Activated CD4-positive, CD25-positive, alpha-beta regulatory T cell treated with anti-CD3 and anti-CD28 coated beads, Interleukin-2, amount 50 U/mL, for 72 hours (primary cell): ENCODE data around the gene ZNF438.
"Not testable (repeated sequence)": the region's sequence is repeated elsewhere in the genome, so short reads cannot be mapped to it uniquely, and the experiment has no call there.

Experiments
- DNase-seq: peaks from one replicate; pipeline ENCODE4 v3.0.0; 2021

Gene ZNF438

GRCh38 chr10:30931094-30931493 lies 100.6 kb downstream of the ZNF438 start:
- no peak for DNase-seq

DNA sequence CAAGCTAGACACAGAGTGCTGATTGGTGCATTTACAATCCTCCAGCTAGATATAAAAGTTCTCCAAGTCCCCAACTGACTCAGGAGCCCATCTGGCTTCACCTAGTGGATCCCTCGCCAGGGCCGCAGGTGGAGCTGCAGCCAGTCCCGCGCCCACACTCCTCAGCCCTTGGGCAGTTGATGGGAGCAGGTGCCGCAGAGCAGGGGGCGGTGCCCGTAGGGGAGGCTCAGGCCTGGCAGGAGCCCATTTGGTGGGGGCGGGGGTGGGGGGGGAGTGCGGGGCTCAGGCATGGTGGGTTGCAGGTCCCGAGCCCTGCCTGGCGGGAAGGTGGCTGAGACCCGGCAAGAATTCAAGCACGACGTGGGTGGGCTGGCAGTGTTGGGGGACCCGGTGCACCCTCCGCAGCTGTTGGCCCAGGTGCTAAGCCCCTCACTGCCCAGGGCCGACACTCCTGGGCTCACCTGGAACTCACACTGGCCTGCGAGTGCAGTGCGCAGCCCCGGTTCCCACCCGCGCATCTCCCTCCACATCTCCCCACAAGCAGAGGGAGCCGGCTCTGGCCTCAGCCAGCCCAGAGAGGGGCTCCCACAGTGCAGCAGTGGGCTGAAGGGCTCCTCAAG lies 101.7 kb downstream of the ZNF438 start:
- DNase-seq = no peak

DNA sequence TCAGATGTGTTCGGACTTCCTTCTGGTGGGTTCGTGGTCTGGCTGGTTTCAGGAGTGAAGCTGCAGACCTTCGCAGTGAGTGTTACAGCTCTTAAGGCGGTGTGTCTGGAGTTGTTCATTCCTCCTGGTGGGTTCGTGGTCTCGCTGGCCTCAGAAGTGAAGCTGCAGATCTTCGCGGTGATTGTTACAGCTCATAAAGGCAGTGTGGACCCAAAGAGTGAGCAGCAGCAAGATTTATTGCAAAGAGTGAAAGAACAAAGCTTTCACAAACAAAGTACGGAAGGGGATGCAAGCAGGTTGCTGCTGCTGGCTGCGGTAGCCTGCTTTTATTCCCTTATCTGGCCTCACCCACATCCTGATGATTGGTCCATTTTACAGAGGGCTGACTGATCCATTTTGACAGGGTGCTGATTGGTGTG lies 102.3 kb downstream of the ZNF438 start:
- not testable (repeated sequence) for DNase-seq

- no peak for DNase-seq
Observed at GRCh38 chr10:30928742-30929141, 102.9 kb downstream of the ZNF438 start.

DNA sequence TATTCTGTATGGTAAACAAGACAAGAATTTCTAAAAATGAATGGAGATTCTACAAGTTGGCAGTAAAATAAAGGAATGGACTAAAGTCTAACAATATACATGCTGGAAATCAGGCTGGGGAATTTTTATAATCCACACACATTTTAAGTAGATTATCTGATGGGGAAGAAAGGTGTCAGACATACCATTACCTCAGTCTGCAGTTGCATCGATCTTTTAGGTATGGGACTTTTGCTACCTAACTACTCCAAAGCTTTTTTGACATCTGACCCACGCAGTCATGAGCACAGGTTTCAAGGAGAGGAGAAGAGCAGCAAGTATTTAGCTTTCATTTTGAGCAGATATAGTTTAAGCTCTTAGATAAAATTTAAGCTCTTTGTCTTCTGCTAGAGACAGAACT lies 113.0 kb downstream of the ZNF438 start:
- no peak for DNase-seq

DNA sequence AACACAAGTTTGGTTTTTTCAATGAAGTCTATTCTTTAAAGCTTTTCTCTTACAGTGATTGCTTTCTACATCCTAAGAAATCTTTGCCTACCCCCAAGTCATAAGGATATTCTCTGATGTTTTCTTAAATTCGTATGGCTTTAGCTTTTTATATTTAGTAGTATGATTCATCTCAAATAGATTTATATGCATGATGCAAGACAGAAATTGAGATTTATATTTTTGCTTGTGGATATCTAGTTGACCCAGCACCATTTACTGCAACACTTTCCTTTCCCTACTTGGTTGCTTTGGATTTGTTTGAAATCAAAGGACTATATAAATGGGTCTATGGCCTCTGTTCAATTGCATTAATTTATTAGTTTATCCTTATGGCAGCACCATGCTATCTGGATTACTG lies 113.9 kb downstream of the ZNF438 start:
- DNase-seq = no peak

DNA sequence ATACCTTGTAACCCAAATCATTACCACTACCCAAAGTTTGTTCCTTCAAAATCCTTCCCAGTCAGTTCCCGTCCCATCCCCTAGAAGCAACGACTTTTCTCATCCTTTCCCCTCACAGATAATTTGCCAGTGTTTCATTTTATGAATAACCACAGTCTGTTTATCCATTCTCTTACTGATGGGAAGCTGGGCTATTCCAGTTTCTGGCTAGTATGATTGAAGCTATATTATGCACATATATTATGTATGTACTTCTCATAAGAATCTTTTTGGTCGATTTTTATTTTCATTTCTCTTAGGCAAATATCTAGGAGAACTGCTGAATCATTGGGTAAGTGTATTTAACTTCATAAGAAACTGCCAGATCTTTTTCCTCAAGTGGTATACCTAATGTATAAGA lies 114.6 kb downstream of the ZNF438 start:
- DNase-seq = no peak

DNA sequence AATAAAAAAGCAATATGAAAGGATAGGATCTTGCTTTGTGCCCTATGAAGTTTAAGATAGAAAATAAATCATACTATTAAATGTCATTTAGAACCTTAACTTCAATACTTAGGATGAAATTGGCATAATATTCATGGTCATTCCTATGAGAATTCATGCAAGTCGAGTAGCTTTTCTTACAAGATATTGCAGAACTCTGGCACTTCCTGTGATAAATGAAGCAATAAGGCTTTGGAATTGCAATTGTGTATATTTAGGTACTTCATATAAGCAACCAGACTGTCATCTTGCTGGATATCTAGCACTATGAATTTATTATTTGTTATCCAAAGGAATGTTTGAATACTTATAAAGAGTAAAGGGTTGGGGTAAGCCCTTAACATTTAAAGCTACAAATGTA lies 116.5 kb downstream of the ZNF438 start:
- no peak for DNase-seq

DNA sequence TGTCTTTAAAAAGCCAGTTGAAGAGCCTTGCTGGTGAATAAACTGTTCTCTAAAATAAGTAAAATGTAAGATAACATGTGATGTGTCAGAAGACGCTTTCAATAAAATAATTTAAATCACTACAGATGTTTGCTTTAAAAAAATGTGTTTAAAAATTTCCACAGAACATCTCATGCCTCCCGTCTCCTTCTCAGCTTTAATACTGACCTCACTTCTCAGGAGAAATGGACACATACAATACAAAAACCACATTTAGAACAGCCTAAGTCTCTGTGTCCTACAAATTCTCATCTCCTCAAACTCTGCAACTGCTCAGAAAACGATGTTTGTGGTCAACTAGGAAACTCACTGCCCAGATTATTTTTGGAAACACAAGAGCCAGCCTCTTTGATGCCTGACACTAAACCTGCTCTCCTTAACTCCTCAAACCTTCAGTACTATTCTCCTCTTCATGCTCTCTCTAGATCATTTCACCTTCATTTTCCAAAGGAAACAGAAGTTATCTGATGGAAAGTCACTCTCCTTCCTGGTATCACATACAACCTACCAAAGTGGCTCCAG lies 120.3 kb downstream of the ZNF438 start:
- no peak for DNase-seq

GRCh38 chr10:30903397-30904138 lies 128.1 kb downstream of the ZNF438 start:
- no peak for DNase-seq

- DNase-seq = no peak
Observed at GRCh38 chr10:30902621-30903396, 128.9 kb downstream of the ZNF438 start.

DNA sequence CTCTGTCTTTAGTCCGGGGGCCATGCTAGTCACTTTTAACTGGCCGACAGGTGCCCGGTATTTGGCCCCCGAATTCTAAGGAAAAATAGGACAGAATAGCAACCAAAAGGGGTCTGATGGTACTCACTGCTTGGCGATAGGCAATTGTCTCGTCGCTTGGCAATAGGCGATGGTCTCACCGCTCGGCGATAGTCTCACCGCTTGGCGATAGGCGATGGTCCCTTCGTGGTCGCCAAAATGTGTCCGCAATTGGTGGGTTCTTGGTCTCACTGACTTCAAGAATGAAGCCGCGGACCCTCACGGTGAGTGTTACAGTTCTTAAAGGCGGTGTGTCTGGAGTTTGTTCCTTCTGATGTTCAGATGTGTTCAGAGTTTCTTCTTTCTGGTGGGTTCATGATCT lies 130.2 kb downstream of the ZNF438 start:
- not testable (repeated sequence) for DNase-seq

GRCh38 chr10:30898964-30899363 lies 132.7 kb downstream of the ZNF438 start:
- DNase-seq = no peak

- no peak for DNase-seq
Observed at GRCh38 chr10:30897547-30897946, 134.1 kb downstream of the ZNF438 start.

DNA sequence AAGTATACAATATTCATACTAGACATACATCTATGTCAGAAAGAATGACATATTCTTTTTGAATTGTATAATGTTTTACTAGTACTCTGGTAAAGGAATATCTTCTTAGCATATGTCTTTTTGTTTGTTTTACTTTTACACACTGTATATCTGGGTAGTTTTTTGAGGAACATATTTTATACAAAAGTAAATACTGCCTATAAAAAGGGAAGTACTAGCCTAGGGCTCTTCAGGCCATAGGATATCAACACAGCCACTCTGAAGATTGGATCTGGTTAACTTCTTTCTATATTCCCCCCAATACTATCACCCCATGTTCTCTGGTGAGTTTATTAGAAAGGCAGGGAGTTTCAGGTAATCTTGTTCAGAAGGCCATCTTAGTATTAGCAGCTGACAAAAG lies 134.6 kb downstream of the ZNF438 start:
- no peak for DNase-seq

- DNase-seq = no peak
Observed at GRCh38 chr10:30894221-30894620, 137.4 kb downstream of the ZNF438 start.

DNA sequence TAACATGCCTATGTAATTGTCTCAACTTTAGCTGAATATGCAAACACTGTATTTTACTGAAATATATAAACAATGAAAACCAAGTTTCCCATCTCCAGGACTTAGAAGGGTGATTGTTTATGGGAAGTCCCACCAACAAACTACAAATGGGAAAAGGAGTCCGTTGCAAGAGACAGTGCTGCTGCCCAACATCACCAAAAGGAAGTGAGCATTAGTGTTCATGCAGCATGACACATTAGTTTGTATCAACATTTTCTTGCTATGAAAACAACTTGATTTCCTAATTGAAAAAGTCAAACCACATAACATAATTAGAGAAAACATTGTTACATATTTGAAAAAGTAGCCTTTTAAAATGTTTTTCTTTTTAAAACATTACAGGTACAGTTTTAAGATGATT lies 138.5 kb downstream of the ZNF438 start:
- DNase-seq = no peak

- DNase-seq = no peak
Observed at GRCh38 chr10:30887839-30888238, 143.8 kb downstream of the ZNF438 start.

- DNase-seq = no peak
Observed at GRCh38 chr10:30885423-30885822, 146.2 kb downstream of the ZNF438 start.

DNA sequence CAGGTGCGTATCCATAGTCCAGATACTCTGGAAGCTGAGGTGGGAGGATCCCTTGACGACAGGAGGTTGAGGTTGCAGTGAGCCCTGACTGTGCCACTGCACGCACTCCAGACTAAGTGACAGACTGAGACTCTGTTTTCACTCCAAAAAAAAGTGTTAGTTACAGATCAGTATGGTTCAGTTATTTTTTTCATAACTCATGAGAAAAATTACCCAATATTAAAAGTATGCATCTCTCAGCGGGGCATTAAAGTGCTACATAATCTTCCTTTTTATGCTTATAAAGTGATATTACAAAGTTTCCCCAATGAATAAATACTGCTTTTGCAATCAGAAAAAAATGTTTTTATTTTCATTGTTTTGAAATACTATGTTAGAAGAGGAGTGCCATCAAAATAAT lies 147.9 kb downstream of the ZNF438 start:
- no peak for DNase-seq

GRCh38 chr10:30883116-30883515 lies 148.5 kb downstream of the ZNF438 start:
- DNase-seq = no peak

GRCh38 chr10:30882281-30882680 lies 149.4 kb downstream of the ZNF438 start:
- DNase-seq = no peak

GRCh38 chr10:30878920-30879319 lies 152.7 kb downstream of the ZNF438 start:
- DNase-seq = no peak

GRCh38 chr10:30877111-30877510 lies 154.6 kb downstream of the ZNF438 start:
- no peak for DNase-seq
